ENCODE data around the gene ANKRD1.

DNA sequence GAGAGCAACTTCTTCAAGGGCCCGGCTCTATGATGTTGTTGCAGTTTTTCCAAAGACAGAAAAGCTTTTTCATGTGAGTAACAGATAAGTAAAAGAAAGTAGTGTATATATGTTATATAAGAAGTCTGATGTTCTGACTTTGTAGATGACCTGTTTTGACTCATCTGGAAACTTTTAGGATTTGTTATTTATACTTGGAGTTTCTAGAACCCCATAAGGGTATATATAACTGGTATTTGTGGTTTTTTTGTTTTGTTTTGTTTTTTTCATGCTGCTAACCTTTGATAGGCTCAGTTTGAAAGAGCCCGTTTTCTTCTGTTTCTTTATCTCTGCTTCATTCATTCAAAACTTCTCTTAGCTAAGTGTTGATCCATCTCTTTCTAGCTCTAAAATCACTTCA lies 41.8 kb downstream of the ANKRD1 start:
- TF ChIP-seq, protein P1, sequence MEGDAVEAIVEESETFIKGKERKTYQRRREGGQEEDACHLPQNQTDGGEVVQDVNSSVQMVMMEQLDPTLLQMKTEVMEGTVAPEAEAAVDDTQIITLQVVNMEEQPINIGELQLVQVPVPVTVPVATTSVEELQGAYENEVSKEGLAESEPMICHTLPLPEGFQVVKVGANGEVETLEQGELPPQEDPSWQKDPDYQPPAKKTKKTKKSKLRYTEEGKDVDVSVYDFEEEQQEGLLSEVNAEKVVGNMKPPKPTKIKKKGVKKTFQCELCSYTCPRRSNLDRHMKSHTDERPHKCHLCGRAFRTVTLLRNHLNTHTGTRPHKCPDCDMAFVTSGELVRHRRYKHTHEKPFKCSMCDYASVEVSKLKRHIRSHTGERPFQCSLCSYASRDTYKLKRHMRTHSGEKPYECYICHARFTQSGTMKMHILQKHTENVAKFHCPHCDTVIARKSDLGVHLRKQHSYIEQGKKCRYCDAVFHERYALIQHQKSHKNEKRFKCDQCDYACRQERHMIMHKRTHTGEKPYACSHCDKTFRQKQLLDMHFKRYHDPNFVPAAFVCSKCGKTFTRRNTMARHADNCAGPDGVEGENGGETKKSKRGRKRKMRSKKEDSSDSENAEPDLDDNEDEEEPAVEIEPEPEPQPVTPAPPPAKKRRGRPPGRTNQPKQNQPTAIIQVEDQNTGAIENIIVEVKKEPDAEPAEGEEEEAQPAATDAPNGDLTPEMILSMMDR (IDR thresholded peaks at IDR 0.05 in 4 of 5, conservative IDR thresholded peaks at IDR 0.05 in 1 of 5), result no peak
- no peak for TF ChIP-seq POLR2A (IDR thresholded peaks at IDR 0.05)
